ENCODE results near the gene NLRP8. TPM values are rescaled to one million over a fixed set of nuclear protein-coding genes. Genes with fewer than 3 reads are reported as not detected.

The NLRP8 gene
- total RNA-seq, 1 experiment from 2014 or later, result not detected

DNA sequence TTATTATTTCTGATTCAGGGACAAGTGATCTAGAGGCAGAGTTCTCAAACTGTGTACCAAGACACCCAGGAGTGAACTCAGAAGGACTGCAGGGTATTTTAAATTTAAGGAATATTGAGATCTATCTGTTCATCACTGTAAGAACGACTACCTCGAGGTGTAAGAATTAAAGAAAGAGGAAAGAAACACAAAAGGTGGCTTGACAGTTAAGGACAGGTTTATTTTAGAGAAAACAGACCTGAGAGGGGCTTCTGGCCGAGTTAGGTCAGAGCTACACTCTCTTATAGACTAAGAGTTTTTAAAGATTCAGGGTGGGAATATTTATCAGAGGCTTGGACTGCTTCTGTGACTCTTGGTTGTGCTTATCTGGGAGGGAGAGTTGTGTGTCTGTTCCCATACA, 26.4 kb downstream of the NLRP8 start:
- H3K4me2 ChIP-seq (ENCODE audit: low read length), result no peak overlapping the region
- DNase-seq (no peak), ATAC-seq (no peak)
- H3K79me2 ChIP-seq (ENCODE audit: low read length), result no peaks in the 10 kb centered on the region
- no TSS peak for BruUV-seq (replicated peaks)
- intact Hi-C loops (cut with micrococcal nuclease), result no loop called here
- H3K4me3 ChIP-seq (ENCODE audit: low read length), result no peak overlapping the region
- no peak for TF ChIP-seq EZH2phosphoT487 (IDR thresholded peaks at IDR 0.05; ENCODE audit: borderline replicate concordance, low read length)
- TF ChIP-seq, protein P1, sequence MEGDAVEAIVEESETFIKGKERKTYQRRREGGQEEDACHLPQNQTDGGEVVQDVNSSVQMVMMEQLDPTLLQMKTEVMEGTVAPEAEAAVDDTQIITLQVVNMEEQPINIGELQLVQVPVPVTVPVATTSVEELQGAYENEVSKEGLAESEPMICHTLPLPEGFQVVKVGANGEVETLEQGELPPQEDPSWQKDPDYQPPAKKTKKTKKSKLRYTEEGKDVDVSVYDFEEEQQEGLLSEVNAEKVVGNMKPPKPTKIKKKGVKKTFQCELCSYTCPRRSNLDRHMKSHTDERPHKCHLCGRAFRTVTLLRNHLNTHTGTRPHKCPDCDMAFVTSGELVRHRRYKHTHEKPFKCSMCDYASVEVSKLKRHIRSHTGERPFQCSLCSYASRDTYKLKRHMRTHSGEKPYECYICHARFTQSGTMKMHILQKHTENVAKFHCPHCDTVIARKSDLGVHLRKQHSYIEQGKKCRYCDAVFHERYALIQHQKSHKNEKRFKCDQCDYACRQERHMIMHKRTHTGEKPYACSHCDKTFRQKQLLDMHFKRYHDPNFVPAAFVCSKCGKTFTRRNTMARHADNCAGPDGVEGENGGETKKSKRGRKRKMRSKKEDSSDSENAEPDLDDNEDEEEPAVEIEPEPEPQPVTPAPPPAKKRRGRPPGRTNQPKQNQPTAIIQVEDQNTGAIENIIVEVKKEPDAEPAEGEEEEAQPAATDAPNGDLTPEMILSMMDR (conservative IDR thresholded peaks at IDR 0.05; ENCODE audit: low read depth, low read length), result no peak
- no peak for TF ChIP-seq EZH2 (IDR thresholded peaks at IDR 0.05; ENCODE audit: low read length, unreplicated experiment)
- H3K27me3 ChIP-seq (ENCODE audit: low read length), result peaks cover 56% of the 10 kb centered on the region
- ChIA-PET POLR2A (ENCODE audit: unreplicated experiment) (no interaction called here), CTCF (no interaction called here)
- H4K20me1 ChIP-seq (ENCODE audit: low read length), result no peaks in the 10 kb centered on the region
- H3K9me3 ChIP-seq (ENCODE audit: low read length), result peaks cover 7% of the 10 kb centered on the region; the same call in 1 of the 2 replicates
- no peak overlapping the region for H3K9ac ChIP-seq (ENCODE audit: low read length)
- no peak overlapping the region for H3K27ac ChIP-seq (ENCODE audit: low read length)
- no peaks in the 10 kb centered on the region for H3K9me2 ChIP-seq (replicated peaks; ENCODE audit: low read length)
- no peaks in the 10 kb centered on the region for H3K4me1 ChIP-seq (ENCODE audit: insufficient read depth, low read length)
- H3K36me3 ChIP-seq (ENCODE audit: low read depth, low read length), result no peaks in the 10 kb centered on the region
- no peak overlapping the region for H2AFZ ChIP-seq (ENCODE audit: low read length)
- H3F3A ChIP-seq (ENCODE audit: low read length, unreplicated experiment), result no peaks in the 10 kb centered on the region

DNA sequence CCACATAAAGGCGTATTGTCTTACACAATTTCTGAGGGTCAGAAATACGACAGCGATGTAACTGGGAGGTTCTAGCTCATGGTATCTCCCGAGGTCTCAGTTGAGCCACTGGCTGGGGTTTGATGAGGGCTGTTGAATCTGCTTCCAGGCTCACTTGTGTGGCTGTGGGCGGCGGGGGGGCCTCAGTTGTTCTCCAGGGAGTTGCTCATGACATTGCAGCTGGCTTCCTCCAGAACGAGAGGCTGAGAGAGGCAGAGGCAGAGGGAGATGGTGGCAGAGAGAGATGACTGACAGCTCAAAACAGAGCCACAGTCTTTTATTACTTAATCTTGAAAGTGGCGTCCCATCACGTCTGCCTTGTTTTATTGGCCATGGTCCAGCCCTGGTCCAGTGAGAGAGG, 32.8 kb downstream of the NLRP8 start:
- Histone ChIP-seq H3F3A (ENCODE audit: low read length, unreplicated experiment) (no peaks in the 10 kb centered on the region), H3K4me3 (ENCODE audit: low read length) (no peak overlapping the region), H3K4me1 (ENCODE audit: insufficient read depth, low read length) (no peaks in the 10 kb centered on the region), H3K27ac (ENCODE audit: low read length) (no peak overlapping the region), H3K27me3 (ENCODE audit: low read length) (peaks cover 32% of the 10 kb centered on the region), H3K9me2 (replicated peaks; ENCODE audit: low read length) (no peaks in the 10 kb centered on the region), H3K4me2 (ENCODE audit: low read length) (no peak overlapping the region), H4K20me1 (ENCODE audit: low read length) (no peaks in the 10 kb centered on the region), H3K9me3 (ENCODE audit: low read length) (no peaks in the 10 kb centered on the region), H2AFZ (ENCODE audit: low read length) (no peak overlapping the region), H3K36me3 (ENCODE audit: low read depth, low read length) (no peaks in the 10 kb centered on the region), H3K9ac (ENCODE audit: low read length) (no peak overlapping the region), H3K79me2 (ENCODE audit: low read length) (no peaks in the 10 kb centered on the region)
- intact Hi-C loops (cut with micrococcal nuclease), result no loop called here
- ChIA-PET POLR2A (ENCODE audit: unreplicated experiment) (no interaction called here), CTCF (no interaction called here)
- DNase-seq, result no peak
- BruUV-seq (replicated peaks), result no TSS peak
- no peak for ATAC-seq
- TF ChIP-seq, protein P1 (conservative IDR thresholded peaks at IDR 0.05; ENCODE audit: low read depth, low read length), result no peak
- no peak for TF ChIP-seq EZH2phosphoT487 (IDR thresholded peaks at IDR 0.05; ENCODE audit: borderline replicate concordance, low read length)
- no peak for TF ChIP-seq EZH2 (IDR thresholded peaks at IDR 0.05; ENCODE audit: low read length, unreplicated experiment)

DNA sequence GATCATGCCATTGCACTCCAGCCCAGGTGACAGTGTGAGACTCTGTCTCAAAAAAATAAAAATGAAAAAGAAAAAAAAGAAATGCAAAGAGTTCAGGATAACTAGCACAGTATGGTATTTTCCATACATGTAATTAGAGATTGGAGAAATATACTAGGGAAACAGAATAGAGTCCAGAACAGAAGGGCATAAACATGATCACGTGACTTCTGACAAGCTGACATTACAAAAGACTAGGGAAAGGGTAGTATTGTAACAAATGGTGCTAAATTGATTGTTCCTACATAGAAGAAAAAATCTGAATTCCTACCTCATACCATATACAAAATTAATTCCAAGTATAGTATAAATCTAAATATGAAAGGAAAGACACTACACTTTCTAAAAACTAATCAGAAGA, 37.6 kb downstream of the NLRP8 start:
- ATAC-seq (no peak), DNase-seq (no peak)
- no peaks in the 10 kb centered on the region for H3F3A ChIP-seq (ENCODE audit: low read length, unreplicated experiment)
- H3K4me3 ChIP-seq (ENCODE audit: low read length), result no peak overlapping the region
- no peaks in the 10 kb centered on the region for H3K4me1 ChIP-seq (ENCODE audit: insufficient read depth, low read length)
- no peak overlapping the region for H2AFZ ChIP-seq (ENCODE audit: low read length)
- H4K20me1 ChIP-seq (ENCODE audit: low read length), result no peaks in the 10 kb centered on the region
- H3K4me2 ChIP-seq (ENCODE audit: low read length), result no peak overlapping the region
- BruUV-seq (replicated peaks), result no TSS peak
- no peaks in the 10 kb centered on the region for H3K36me3 ChIP-seq (ENCODE audit: low read depth, low read length)
- intact Hi-C loops (cut with micrococcal nuclease), result no loop called here
- no peaks in the 10 kb centered on the region for H3K9me2 ChIP-seq (replicated peaks; ENCODE audit: low read length)
- H3K9ac ChIP-seq (ENCODE audit: low read length), result no peak overlapping the region
- ChIA-PET POLR2A (ENCODE audit: unreplicated experiment) (no interaction called here), CTCF (no interaction called here)
- no peaks in the 10 kb centered on the region for H3K9me3 ChIP-seq (ENCODE audit: low read length)
- TF ChIP-seq, protein P1 (conservative IDR thresholded peaks at IDR 0.05; ENCODE audit: low read depth, low read length), result no peak
- H3K79me2 ChIP-seq (ENCODE audit: low read length), result no peaks in the 10 kb centered on the region
- no peak overlapping the region for H3K27ac ChIP-seq (ENCODE audit: low read length)
- H3K27me3 ChIP-seq (ENCODE audit: low read length), result peaks cover 39% of the 10 kb centered on the region

All from PC-3 (cell line).